HG03135 (cell line): ENCODE measurements around the gene TOX2.
A peak's percentile ranks its signal among the peaks of the same experiment; 100 is the strongest.

Experiments
- ATAC-seq: cut with Tn5 transposase; IDR thresholded peaks from one replicate; pipeline ENCODE4 v1.9.1; 2021; ENCODE audit warnings: mild to moderate bottlenecking, moderate library complexity; ENCODE audit not compliant: unreplicated experiment

Gene TOX2

GRCh38 chr20:44052166-44052565 lies 137.5 kb downstream of the TOX2 start:
- ATAC-seq, result no peak

GRCh38 chr20:44053046-44053445 lies 138.4 kb downstream of the TOX2 start:
- ATAC-seq, result no peak

GRCh38 chr20:44054118-44054517 lies 139.5 kb downstream of the TOX2 start:
- ATAC-seq, result no peak

- ATAC-seq, result no peak
Observed at GRCh38 chr20:44054849-44055248, 140.2 kb downstream of the TOX2 start.

GRCh38 chr20:44056010-44056698 lies 141.5 kb downstream of the TOX2 start:
- no peak for ATAC-seq

GRCh38 chr20:44057698-44058675 lies 143.3 kb downstream of the TOX2 start:
- ATAC-seq, result no peak

GRCh38 chr20:44064501-44065400 lies 150.1 kb downstream of the TOX2 start:
- no peak for ATAC-seq

- ATAC-seq, result no peak
Observed at GRCh38 chr20:44065401-44066340, 151.0 kb downstream of the TOX2 start.

- no peak for ATAC-seq
Observed at GRCh38 chr20:44066645-44067606, 152.3 kb downstream of the TOX2 start.

GRCh38 chr20:44067650-44068081 lies 153.0 kb downstream of the TOX2 start:
- no peak for ATAC-seq

GRCh38 chr20:44068316-44069201 lies 153.9 kb downstream of the TOX2 start:
- ATAC-seq, result peak; percentile 11

- ATAC-seq, result peak; percentile 60
Observed at GRCh38 chr20:44069203-44070011, 154.8 kb downstream of the TOX2 start.

- ATAC-seq, result no peak
Observed at GRCh38 chr20:44070139-44070900, 155.7 kb downstream of the TOX2 start.

- no peak for ATAC-seq
Observed at GRCh38 chr20:44071057-44071456, 156.4 kb downstream of the TOX2 start.

- ATAC-seq, result no peak
Observed at GRCh38 chr20:44071526-44072111, 157.0 kb downstream of the TOX2 start.

- no peak for ATAC-seq
Observed at GRCh38 chr20:44072384-44072783, 157.7 kb downstream of the TOX2 start.
